Sigmoid colon (tissue), 7 donors: ENCODE measurements around the gene LSM5. TPM values are rescaled to one million over a fixed set of nuclear protein-coding genes. Genes with fewer than 3 reads are reported as not detected.

Source experiments
- DNase-seq: peaks from one replicate; pipeline ENCODE4 v3.0.0-alpha.2; 2019
- H3K27ac ChIP-seq, 4 donors: fragments of 200-600 bp; sonication (generic); one replicate each; pipeline ENCODE4 v1.5.1; 2016 to 2019; ENCODE audit warnings: mild to moderate bottlenecking in 1 of 4
- H3K27me3 ChIP-seq, 3 donors: fragments of 200-600 bp; sonication (generic); one replicate each; pipeline ENCODE4 v1.5.1; 2019; ENCODE audit warnings: mild to moderate bottlenecking in 1 of 3
- H3K36me3 ChIP-seq, 4 donors: fragments of 200-600 bp; sonication (generic); one replicate each; pipeline ENCODE4 v1.5.1; 2016 to 2019
- H3K4me1 ChIP-seq, 4 donors: fragments of 200-600 bp; sonication (generic); one replicate each; pipeline ENCODE4 v1.5.1; 2017 to 2019
- H3K4me3 ChIP-seq, 4 donors: fragments of 200-600 bp; sonication (generic); one replicate each; pipeline ENCODE4 v1.5.1; 2017 to 2019; ENCODE audit warnings: mild to moderate bottlenecking in 2 of 4, moderate library complexity in 1 of 4
- H3K9me3 ChIP-seq, 4 donors: fragments of 200-600 bp in 3 of 4; sonication (generic) in 3 of 4; one replicate each; pipeline versions ENCODE4 v1.5.1 to v1.6.1; 2013 to 2019
- CTCF ChIP-seq, 4 experiments: fragments of 450-650 bp in 3 of 4; fragments of 200-600 bp in 1 of 4; IDR thresholded peaks; one replicate each; pipeline ENCODE4 v1.5.1; 2016 to 2019; ENCODE audit warnings: antibody characterized with exemption in 4 of 4, mild to moderate bottlenecking in 3 of 4, moderate library complexity in 2 of 4
- EP300 ChIP-seq, 4 donors: sonication (generic); formaldehyde crosslinking; IDR thresholded peaks; one replicate each; pipeline ENCODE4 v1.6.1; 2017; ENCODE audit warnings: antibody characterized with exemption in 4 of 4
- POLR2A ChIP-seq, 2 donors: fragments of 450-650 bp; IDR thresholded peaks; one replicate each; pipeline ENCODE4 v1.6.1; 2016; ENCODE audit warnings: antibody characterized with exemption in 2 of 2, mild to moderate bottlenecking in 2 of 2, moderate library complexity in 2 of 2
- POLR2AphosphoS5 ChIP-seq, 4 donors: sonication (generic); formaldehyde crosslinking; IDR thresholded peaks; one replicate each; pipeline ENCODE4 v1.6.1; 2017; ENCODE audit warnings: antibody characterized with exemption in 4 of 4
- WGBS, 2 donors: extraction: QIAGEN DNeasy Blood & Tissue Kit; methylation state at CpG; one replicate each; pipeline ENCODE4 v1.1.7; 2013; 5-methylcytosine and 5-hydroxymethylcytosine counted together
- intact Hi-C: fragments of 100-400 bp; cut with DNase I; formaldehyde crosslinking; loops from one replicate; pipeline ENCODE4 v1.15.1; 2023
- polyA plus RNA-seq, 3 donors: library from polyadenylated mRNA; stranded (reverse); fragments of 200-250 nt; gene quantifications; one replicate each; pipeline ENCODE4 v1.2.3, GENCODE V29; 2013
- total RNA-seq, 4 donors: library from RNA; depleted of rRNA; stranded (reverse); fragments of >200 nt; gene quantifications; one replicate each; pipeline ENCODE4 v1.1.0, GENCODE V29; 2016
- donor health status: healthy with polysubstance abuse.
- donor health status: Bipolar disorder and iron deficiency.
- donor health status: healthy.

LSM5 gene
- total and polyA plus RNA-seq, 7 donors: 17.8 to 107 (median 59.1) TPM

- no peaks in the 10 kb centered on the region for H3K27me3 ChIP-seq
- intact Hi-C loops: no loop called here
- WGBS, 2 donors: 96 to 99% methylated on average over 2 of the region's 2 CpGs
- no peak for TF ChIP-seq POLR2AphosphoS5 (IDR thresholded peaks at IDR 0.05)
- no peak for TF ChIP-seq EP300 (IDR thresholded peaks at IDR 0.05)
- TF ChIP-seq POLR2A (IDR thresholded peaks at IDR 0.05): no peak
- TF ChIP-seq CTCF (IDR thresholded peaks at IDR 0.05): no peak
- peaks cover 0 to 4% (median 0%) of the 10 kb centered on the region in 4 donors for H3K9me3 ChIP-seq
- no peak for DNase-seq
- no peak overlapping the region for H3K4me3 ChIP-seq
- H3K36me3 ChIP-seq: no peaks in the 10 kb centered on the region
- peaks cover 0 to 12% (median 0%) of the 10 kb centered on the region in 4 donors for H3K4me1 ChIP-seq
- H3K27ac ChIP-seq: no peak overlapping the region
Observed at GRCh38 chr7:32519763-32520162, 29.6 kb upstream of the LSM5 start.

GRCh38 chr7:32518534-32519140, 28.5 kb upstream of the LSM5 start:
- H3K27ac ChIP-seq: no peak overlapping the region
- peaks cover 0 to 4% (median 0%) of the 10 kb centered on the region in 4 donors for H3K9me3 ChIP-seq
- no peak overlapping the region for H3K4me3 ChIP-seq
- no peak for DNase-seq
- peaks cover 0 to 12% (median 0%) of the 10 kb centered on the region in 4 donors for H3K4me1 ChIP-seq
- no peaks in the 10 kb centered on the region for H3K36me3 ChIP-seq
- no peaks in the 10 kb centered on the region for H3K27me3 ChIP-seq
- 88 to 96% methylated on average over 2 of the region's 2 CpGs for WGBS, 2 donors
- TF ChIP-seq POLR2A (IDR thresholded peaks at IDR 0.05): no peak
- no peak for TF ChIP-seq EP300 (IDR thresholded peaks at IDR 0.05)
- no peak for TF ChIP-seq POLR2AphosphoS5 (IDR thresholded peaks at IDR 0.05)
- no peak for TF ChIP-seq CTCF (IDR thresholded peaks at IDR 0.05)
- intact Hi-C loops: no loop called here

- TF ChIP-seq POLR2AphosphoS5 (IDR thresholded peaks at IDR 0.05): no peak
- no peak for TF ChIP-seq POLR2A (IDR thresholded peaks at IDR 0.05)
- TF ChIP-seq EP300 (IDR thresholded peaks at IDR 0.05): no peak
- no peak for TF ChIP-seq CTCF (IDR thresholded peaks at IDR 0.05)
- no peak overlapping the region for H3K4me3 ChIP-seq
- H3K27ac ChIP-seq: no peak overlapping the region
- no peak for DNase-seq
- no peaks in the 10 kb centered on the region for H3K36me3 ChIP-seq
- H3K4me1 ChIP-seq: peaks cover 0 to 12% (median 0%) of the 10 kb centered on the region in 4 donors
- 16 to 66% methylated on average over 3 of the region's 3 CpGs for WGBS, 2 donors
- no peaks in the 10 kb centered on the region for H3K27me3 ChIP-seq
- intact Hi-C loops: no loop called here
- peaks cover 0 to 4% (median 0%) of the 10 kb centered on the region in 4 donors for H3K9me3 ChIP-seq
Observed at GRCh38 chr7:32516551-32517100, 26.4 kb upstream of the LSM5 start.

GRCh38 chr7:32515890-32516550, 25.8 kb upstream of the LSM5 start:
- no peak for DNase-seq
- no peak overlapping the region for H3K4me3 ChIP-seq
- H3K9me3 ChIP-seq: peaks cover 0 to 4% (median 0%) of the 10 kb centered on the region in 4 donors
- intact Hi-C loops: no loop called here
- TF ChIP-seq POLR2A (IDR thresholded peaks at IDR 0.05): no peak
- TF ChIP-seq CTCF (IDR thresholded peaks at IDR 0.05): no peak
- no peak for TF ChIP-seq EP300 (IDR thresholded peaks at IDR 0.05)
- no peak for TF ChIP-seq POLR2AphosphoS5 (IDR thresholded peaks at IDR 0.05)
- H3K27me3 ChIP-seq: no peaks in the 10 kb centered on the region
- WGBS, 2 donors: 17 to 43% methylated on average over 3 of the region's 3 CpGs
- H3K27ac ChIP-seq: no peak overlapping the region
- H3K4me1 ChIP-seq: peaks cover 0 to 12% (median 0%) of the 10 kb centered on the region in 4 donors
- H3K36me3 ChIP-seq: no peaks in the 10 kb centered on the region
